Activated CD4-positive, CD25-positive, alpha-beta regulatory T cell treated with anti-CD3 and anti-CD28 coated beads, Interleukin-2, amount 50 U/mL, for 24 hours (primary cell): ENCODE data around the gene TC2N.
"Not testable (repeated sequence)": the region's sequence is repeated elsewhere in the genome, so short reads cannot be mapped to it uniquely, and the experiment has no call there.

Experiments used
- ATAC-seq, 2 donors: fragments of 150-1000 bp; cut with Tn5 transposase; one replicate each; pipeline ENCODE4 v1.10.0; 2021; ENCODE audit warnings: mild to moderate bottlenecking in 1 of 2, moderate library complexity in 1 of 2

Gene TC2N

GRCh38 chr14:91866511-91867295 lies 633 bp downstream of the TC2N start:
- no peak for ATAC-seq

GRCh38 chr14:91866061-91866460 lies 1.3 kb downstream of the TC2N start:
- peak; percentile 15 to 16 for ATAC-seq

GRCh38 chr14:91862417-91862816 lies 4.9 kb downstream of the TC2N start:
- no peak for ATAC-seq

GRCh38 chr14:91861091-91861490 lies 6.2 kb downstream of the TC2N start:
- ATAC-seq, result no peak

GRCh38 chr14:91860238-91860637 lies 7.1 kb downstream of the TC2N start:
- ATAC-seq, result no peak

GRCh38 chr14:91858536-91859275 lies 8.6 kb downstream of the TC2N start:
- ATAC-seq, result peak; percentile 56 to 80

GRCh38 chr14:91857614-91858013 lies 9.7 kb downstream of the TC2N start:
- no peak for ATAC-seq

GRCh38 chr14:91854327-91854934 lies 12.9 kb downstream of the TC2N start:
- ATAC-seq, result no peak

- ATAC-seq, result no peak
Measured at GRCh38 chr14:91851563-91851962, 15.8 kb downstream of the TC2N start.

GRCh38 chr14:91848504-91849001 lies 18.8 kb downstream of the TC2N start:
- no peak for ATAC-seq

- no peak for ATAC-seq
Measured at GRCh38 chr14:91847693-91848092, 19.6 kb downstream of the TC2N start.

GRCh38 chr14:91845652-91846051 lies 21.7 kb downstream of the TC2N start:
- no peak for ATAC-seq

GRCh38 chr14:91845056-91845455 lies 22.3 kb downstream of the TC2N start:
- not testable (repeated sequence) for ATAC-seq

- no peak for ATAC-seq
Measured at GRCh38 chr14:91844029-91844428, 23.3 kb downstream of the TC2N start.

- no peak for ATAC-seq
Measured at GRCh38 chr14:91843437-91843836, 23.9 kb downstream of the TC2N start.

GRCh38 chr14:91841065-91841464 lies 26.3 kb downstream of the TC2N start:
- no peak for ATAC-seq

- no peak for ATAC-seq
Measured at GRCh38 chr14:91839749-91840148, 27.6 kb downstream of the TC2N start.

GRCh38 chr14:91837076-91837475 lies 30.3 kb downstream of the TC2N start:
- no peak for ATAC-seq

GRCh38 chr14:91835920-91836843 lies 31.2 kb downstream of the TC2N start:
- peak; percentile 91 to 95 for ATAC-seq

GRCh38 chr14:91835197-91835919 lies 32.0 kb downstream of the TC2N start:
- ATAC-seq, result no peak

GRCh38 chr14:91834571-91834970 lies 32.8 kb downstream of the TC2N start:
- no peak for ATAC-seq

GRCh38 chr14:91831337-91831736 lies 36.0 kb downstream of the TC2N start:
- ATAC-seq, result no peak
